ENCODE measurements around the gene LIPJ.

DNA sequence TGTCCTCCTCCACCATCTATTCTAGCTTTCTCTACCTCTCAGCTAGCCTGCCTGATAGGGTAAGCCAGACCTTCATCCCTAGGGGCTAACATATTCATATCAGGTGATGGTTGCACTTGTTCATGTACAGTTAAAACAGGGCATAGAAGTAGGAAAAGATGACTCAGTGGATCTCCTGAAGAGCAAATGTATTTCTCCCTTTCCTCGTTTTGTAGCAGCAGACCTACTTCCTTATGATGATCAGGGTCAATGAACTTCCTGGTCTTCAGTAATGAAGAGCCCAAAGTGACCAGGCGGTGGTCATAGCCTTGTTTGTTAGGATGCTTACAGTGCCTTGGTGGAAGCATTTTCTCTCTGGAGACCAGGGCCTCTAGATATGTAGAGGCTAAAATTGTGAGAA is 6.3 kb downstream of the LIPJ start:
- TF ChIP-seq FOXA3 (CRISPR knock-in tag; IDR thresholded peaks at IDR 0.05) (no peak), ADNP (CRISPR knock-in tag; IDR thresholded peaks at IDR 0.05) (no peak), ZNF138 (CRISPR knock-in tag; IDR thresholded peaks at IDR 0.05; ENCODE audit: low read depth) (no peak), ZNF3 (CRISPR knock-in tag; IDR thresholded peaks at IDR 0.05) (no peak), SP5 (CRISPR knock-in tag; IDR thresholded peaks at IDR 0.05; ENCODE audit: borderline replicate concordance, low read depth) (no peak), TAF1 (CRISPR knock-in tag; IDR thresholded peaks at IDR 0.05) (no peak), EZH2 (conservative IDR thresholded peaks at IDR 0.05; ENCODE audit: low read depth, low read length) (no peak), JUND (CRISPR knock-in tag; IDR thresholded peaks at IDR 0.05) (no peak), ZNF670 (CRISPR knock-in tag; IDR thresholded peaks at IDR 0.05; ENCODE audit: borderline replicate concordance) (no peak), RFX5 (IDR thresholded peaks at IDR 0.05; ENCODE audit: low read depth, low read length) (no peak)
- TF ChIP-seq, protein P1, sequence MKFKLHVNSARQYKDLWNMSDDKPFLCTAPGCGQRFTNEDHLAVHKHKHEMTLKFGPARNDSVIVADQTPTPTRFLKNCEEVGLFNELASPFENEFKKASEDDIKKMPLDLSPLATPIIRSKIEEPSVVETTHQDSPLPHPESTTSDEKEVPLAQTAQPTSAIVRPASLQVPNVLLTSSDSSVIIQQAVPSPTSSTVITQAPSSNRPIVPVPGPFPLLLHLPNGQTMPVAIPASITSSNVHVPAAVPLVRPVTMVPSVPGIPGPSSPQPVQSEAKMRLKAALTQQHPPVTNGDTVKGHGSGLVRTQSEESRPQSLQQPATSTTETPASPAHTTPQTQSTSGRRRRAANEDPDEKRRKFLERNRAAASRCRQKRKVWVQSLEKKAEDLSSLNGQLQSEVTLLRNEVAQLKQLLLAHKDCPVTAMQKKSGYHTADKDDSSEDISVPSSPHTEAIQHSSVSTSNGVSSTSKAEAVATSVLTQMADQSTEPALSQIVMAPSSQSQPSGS (CRISPR knock-in tag; IDR thresholded peaks at IDR 0.05), result no peak
- TF ChIP-seq, protein P2, sequence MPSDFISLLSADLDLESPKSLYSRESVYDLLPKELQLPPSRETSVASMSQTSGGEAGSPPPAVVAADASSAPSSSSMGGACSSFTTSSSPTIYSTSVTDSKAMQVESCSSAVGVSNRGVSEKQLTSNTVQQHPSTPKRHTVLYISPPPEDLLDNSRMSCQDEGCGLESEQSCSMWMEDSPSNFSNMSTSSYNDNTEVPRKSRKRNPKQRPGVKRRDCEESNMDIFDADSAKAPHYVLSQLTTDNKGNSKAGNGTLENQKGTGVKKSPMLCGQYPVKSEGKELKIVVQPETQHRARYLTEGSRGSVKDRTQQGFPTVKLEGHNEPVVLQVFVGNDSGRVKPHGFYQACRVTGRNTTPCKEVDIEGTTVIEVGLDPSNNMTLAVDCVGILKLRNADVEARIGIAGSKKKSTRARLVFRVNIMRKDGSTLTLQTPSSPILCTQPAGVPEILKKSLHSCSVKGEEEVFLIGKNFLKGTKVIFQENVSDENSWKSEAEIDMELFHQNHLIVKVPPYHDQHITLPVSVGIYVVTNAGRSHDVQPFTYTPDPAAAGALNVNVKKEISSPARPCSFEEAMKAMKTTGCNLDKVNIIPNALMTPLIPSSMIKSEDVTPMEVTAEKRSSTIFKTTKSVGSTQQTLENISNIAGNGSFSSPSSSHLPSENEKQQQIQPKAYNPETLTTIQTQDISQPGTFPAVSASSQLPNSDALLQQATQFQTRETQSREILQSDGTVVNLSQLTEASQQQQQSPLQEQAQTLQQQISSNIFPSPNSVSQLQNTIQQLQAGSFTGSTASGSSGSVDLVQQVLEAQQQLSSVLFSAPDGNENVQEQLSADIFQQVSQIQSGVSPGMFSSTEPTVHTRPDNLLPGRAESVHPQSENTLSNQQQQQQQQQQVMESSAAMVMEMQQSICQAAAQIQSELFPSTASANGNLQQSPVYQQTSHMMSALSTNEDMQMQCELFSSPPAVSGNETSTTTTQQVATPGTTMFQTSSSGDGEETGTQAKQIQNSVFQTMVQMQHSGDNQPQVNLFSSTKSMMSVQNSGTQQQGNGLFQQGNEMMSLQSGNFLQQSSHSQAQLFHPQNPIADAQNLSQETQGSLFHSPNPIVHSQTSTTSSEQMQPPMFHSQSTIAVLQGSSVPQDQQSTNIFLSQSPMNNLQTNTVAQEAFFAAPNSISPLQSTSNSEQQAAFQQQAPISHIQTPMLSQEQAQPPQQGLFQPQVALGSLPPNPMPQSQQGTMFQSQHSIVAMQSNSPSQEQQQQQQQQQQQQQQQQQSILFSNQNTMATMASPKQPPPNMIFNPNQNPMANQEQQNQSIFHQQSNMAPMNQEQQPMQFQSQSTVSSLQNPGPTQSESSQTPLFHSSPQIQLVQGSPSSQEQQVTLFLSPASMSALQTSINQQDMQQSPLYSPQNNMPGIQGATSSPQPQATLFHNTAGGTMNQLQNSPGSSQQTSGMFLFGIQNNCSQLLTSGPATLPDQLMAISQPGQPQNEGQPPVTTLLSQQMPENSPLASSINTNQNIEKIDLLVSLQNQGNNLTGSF (CRISPR knock-in tag; IDR thresholded peaks at IDR 0.05), result no peak
- TF ChIP-seq, protein P3, sequence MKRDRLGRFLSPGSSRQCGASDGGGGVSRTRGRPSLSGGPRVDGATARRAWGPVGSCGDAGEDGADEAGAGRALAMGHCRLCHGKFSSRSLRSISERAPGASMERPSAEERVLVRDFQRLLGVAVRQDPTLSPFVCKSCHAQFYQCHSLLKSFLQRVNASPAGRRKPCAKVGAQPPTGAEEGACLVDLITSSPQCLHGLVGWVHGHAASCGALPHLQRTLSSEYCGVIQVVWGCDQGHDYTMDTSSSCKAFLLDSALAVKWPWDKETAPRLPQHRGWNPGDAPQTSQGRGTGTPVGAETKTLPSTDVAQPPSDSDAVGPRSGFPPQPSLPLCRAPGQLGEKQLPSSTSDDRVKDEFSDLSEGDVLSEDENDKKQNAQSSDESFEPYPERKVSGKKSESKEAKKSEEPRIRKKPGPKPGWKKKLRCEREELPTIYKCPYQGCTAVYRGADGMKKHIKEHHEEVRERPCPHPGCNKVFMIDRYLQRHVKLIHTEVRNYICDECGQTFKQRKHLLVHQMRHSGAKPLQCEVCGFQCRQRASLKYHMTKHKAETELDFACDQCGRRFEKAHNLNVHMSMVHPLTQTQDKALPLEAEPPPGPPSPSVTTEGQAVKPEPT (CRISPR knock-in tag; IDR thresholded peaks at IDR 0.05; ENCODE audit: low read depth), result no peak
